HEK293T (cell line): ENCODE measurements around the gene DAD1.

Experiments used
- CTCF ChIA-PET: fragments of 350-600 bp; formaldehyde crosslinking; extraction: SDS; loops from one replicate; lab custom pipeline; 2021; ENCODE audit warnings: antibody characterized with exemption, inconsistent platforms; lab: Yijun Ruan, JAX
- POLR2A ChIA-PET: fragments of 350-600 bp; formaldehyde crosslinking; extraction: SDS; loops from one replicate; lab custom pipeline; 2020; ENCODE audit warnings: antibody characterized with exemption, inconsistent platforms; lab: Yijun Ruan, JAX
- DNase-seq: peaks from one replicate; pipeline ENCODE4 v3.0.0; 2012; ENCODE audit warnings: mixed read lengths; ENCODE audit errors: extremely low spot score
- ARNT ChIP-seq: fragments of 450-650 bp; IDR thresholded peaks from 2 replicates; pipeline ENCODE4 v1.6.1; 2017; ENCODE audit warnings: mild to moderate bottlenecking
- BHLHE40 ChIP-seq: fragments of 450-650 bp; IDR thresholded peaks from 2 replicates; pipeline ENCODE4 v1.6.1; 2016; ENCODE audit warnings: mild to moderate bottlenecking, moderate library complexity, borderline replicate concordance
- CTBP1 ChIP-seq: fragments of 450-650 bp; IDR thresholded peaks from 2 replicates; pipeline ENCODE4 v1.6.1; 2016; ENCODE audit warnings: borderline replicate concordance
- ELF4 ChIP-seq: fragments of 450-650 bp; IDR thresholded peaks from 2 replicates; pipeline ENCODE4 v1.6.1; 2017; ENCODE audit warnings: antibody characterized with exemption
- FOXA1 ChIP-seq: fragments of 450-650 bp; IDR thresholded peaks from 2 replicates; pipeline ENCODE4 v1.6.1; 2016; ENCODE audit warnings: mild to moderate bottlenecking
- FOXK2 ChIP-seq: fragments of 450-650 bp; IDR thresholded peaks from 2 replicates; pipeline ENCODE4 v1.6.1; 2016; ENCODE audit warnings: mild to moderate bottlenecking
- FOXM1 ChIP-seq: fragments of 450-650 bp; IDR thresholded peaks from 2 replicates; pipeline ENCODE4 v1.6.1; 2017; ENCODE audit warnings: mild to moderate bottlenecking, borderline replicate concordance
- HDGF ChIP-seq: fragments of 450-650 bp; IDR thresholded peaks from 2 replicates; pipeline ENCODE4 v1.6.1; 2017; ENCODE audit warnings: antibody characterized with exemption, borderline replicate concordance
- L3MBTL2 ChIP-seq: fragments of 450-650 bp; conservative IDR thresholded peaks from 2 replicates; pipeline ENCODE4 v1.6.1; 2016; ENCODE audit warnings: mild to moderate bottlenecking
- LEF1 ChIP-seq: fragments of 450-650 bp; IDR thresholded peaks from 2 replicates; pipeline ENCODE4 v1.6.1; 2017; ENCODE audit warnings: mild to moderate bottlenecking, borderline replicate concordance
- NFRKB ChIP-seq: fragments of 450-650 bp; IDR thresholded peaks from 2 replicates; pipeline ENCODE4 v1.6.1; 2016; ENCODE audit warnings: mild to moderate bottlenecking, moderate library complexity
- SP1 ChIP-seq: fragments of 450-650 bp; IDR thresholded peaks from 2 replicates; pipeline ENCODE4 v1.6.1; 2017
- SUZ12 ChIP-seq: fragments of 450-650 bp; IDR thresholded peaks from 2 replicates; pipeline ENCODE4 v1.6.1; 2016; ENCODE audit warnings: mild to moderate bottlenecking
- TARDBP ChIP-seq: fragments of 450-650 bp; IDR thresholded peaks from 2 replicates; pipeline ENCODE4 v1.6.1; 2016
- ZNF384 ChIP-seq: fragments of 450-650 bp; IDR thresholded peaks from 2 replicates; pipeline ENCODE4 v1.6.1; 2016
- TF ChIP-seq, protein P1 (sequence below): fragments of 450-650 bp; IDR thresholded peaks from 2 replicates; pipeline ENCODE4 v1.6.1; 2016

DAD1 gene

DNA sequence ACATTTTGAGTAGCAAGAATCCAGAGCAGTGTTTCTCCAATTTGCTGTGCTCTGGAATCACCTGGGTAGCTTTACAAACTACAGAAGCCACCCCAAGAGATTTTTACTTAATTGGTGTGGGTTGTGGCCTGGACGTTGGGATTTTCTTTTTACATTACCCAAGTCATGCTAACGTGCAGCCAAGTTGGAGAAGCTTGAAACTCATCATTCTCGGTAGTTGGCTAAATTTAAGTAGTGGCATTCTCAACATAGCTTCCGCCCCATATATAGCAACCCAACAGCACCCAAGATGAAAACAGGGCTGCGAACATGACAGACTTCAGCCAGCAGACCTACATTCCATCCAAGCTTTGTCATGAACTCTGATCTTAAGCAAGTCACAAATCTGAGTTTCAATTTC, 25.0 kb downstream of the DAD1 start:
- ChIA-PET POLR2A (no interaction called here), CTCF (interaction anchor here (0.7 to 0.9 kb wide), 2 partner anchors 9 to 265 kb away, joined by 3 to 12 read pairs; no protein-coding TSS in a partner anchor)
- TF ChIP-seq CTBP1 (no peak), TARDBP (no peak), L3MBTL2 (no peak), BHLHE40 (no peak), NFRKB (no peak), HDGF (no peak), FOXM1 (no peak), ELF4 (no peak), SUZ12 (no peak), FOXK2 (no peak), ARNT (no peak), FOXA1 (no peak), ZNF384 (no peak), LEF1 (no peak), SP1 (no peak)
- TF ChIP-seq, protein P1, sequence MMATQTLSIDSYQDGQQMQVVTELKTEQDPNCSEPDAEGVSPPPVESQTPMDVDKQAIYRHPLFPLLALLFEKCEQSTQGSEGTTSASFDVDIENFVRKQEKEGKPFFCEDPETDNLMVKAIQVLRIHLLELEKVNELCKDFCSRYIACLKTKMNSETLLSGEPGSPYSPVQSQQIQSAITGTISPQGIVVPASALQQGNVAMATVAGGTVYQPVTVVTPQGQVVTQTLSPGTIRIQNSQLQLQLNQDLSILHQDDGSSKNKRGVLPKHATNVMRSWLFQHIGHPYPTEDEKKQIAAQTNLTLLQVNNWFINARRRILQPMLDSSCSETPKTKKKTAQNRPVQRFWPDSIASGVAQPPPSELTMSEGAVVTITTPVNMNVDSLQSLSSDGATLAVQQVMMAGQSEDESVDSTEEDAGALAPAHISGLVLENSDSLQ, result no peak
- DNase-seq, result no peak

GRCh38 chr14:22561661-22562579, 27.1 kb downstream of the DAD1 start:
- no peak for DNase-seq
- no peak for TF ChIP-seq HDGF
- no peak for TF ChIP-seq SP1
- TF ChIP-seq NFRKB, result no peak
- TF ChIP-seq ARNT, result no peak
- TF ChIP-seq ELF4, result no peak
- no peak for TF ChIP-seq ZNF384
- no peak for TF ChIP-seq L3MBTL2
- TF ChIP-seq SUZ12, result no peak
- no peak for TF ChIP-seq LEF1
- TF ChIP-seq FOXA1, result no peak
- TF ChIP-seq CTBP1, result no peak
- no peak for TF ChIP-seq TARDBP
- no peak for TF ChIP-seq BHLHE40
- no peak for TF ChIP-seq FOXM1
- TF ChIP-seq, protein P1, result no peak
- TF ChIP-seq FOXK2, result no peak
- ChIA-PET CTCF (interaction anchor here (0.7 to 2.9 kb wide), 2 partner anchors 8 to 138 kb away, joined by 4 to 22 read pairs; no protein-coding TSS in a partner anchor), POLR2A (no interaction called here)

GRCh38 chr14:22561366-22561660, 27.7 kb downstream of the DAD1 start:
- TF ChIP-seq FOXM1 (no peak), NFRKB (no peak), FOXK2 (no peak), ARNT (no peak), HDGF (no peak), LEF1 (no peak), BHLHE40 (no peak), TARDBP (no peak), L3MBTL2 (no peak), FOXA1 (no peak), ZNF384 (no peak), SP1 (no peak), CTBP1 (no peak), ELF4 (no peak), SUZ12 (no peak)
- TF ChIP-seq, protein P1, result no peak
- ChIA-PET POLR2A (no interaction called here), CTCF (interaction anchor here (1.2 to 2.9 kb wide), 3 partner anchors 9 to 97 kb away, joined by 4 to 22 read pairs (median 5); no protein-coding TSS in a partner anchor)
- no peak for DNase-seq

DNA sequence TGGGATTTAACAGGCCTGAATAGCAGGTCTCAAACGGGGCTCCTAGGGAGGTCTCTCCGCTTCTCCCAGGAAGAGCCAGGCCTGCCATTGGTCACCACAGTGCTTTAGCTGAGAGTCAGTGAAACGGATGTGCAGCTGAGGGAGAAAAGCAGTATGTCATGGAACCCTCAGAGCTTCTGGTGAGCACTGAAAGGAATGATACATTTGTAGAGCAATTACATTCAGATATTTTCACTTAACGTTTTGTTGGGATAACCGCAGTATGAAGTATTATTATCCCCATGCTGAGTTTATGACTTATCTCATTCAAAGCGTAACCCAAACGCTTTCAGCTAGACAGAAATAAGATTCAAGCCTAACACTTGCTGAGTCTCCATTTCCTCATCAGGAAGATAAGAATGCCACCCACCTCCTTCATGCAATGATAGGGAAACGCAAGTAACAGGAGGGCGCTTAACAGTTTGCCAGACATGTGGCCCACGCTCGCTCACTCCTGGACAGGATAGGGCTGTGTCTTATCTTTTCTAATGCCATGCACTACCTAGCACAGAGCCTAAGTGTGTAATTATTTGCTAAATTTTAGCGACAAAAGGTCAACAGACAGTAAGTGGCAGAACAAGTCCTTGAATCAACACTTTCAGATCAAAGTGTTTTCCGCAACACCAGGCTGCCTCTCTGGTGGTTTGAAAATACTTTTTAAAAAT, 28.2 kb downstream of the DAD1 start:
- ChIA-PET POLR2A (interaction anchor here (1.1 kb wide), 1 partner anchor 29 kb away, joined by 5 read pairs; no protein-coding TSS in a partner anchor), CTCF (interaction anchor here (1.2 to 2.9 kb wide), 4 partner anchors 10 to 97 kb away, joined by 4 to 22 read pairs (median 7); no protein-coding TSS in a partner anchor)
- DNase-seq, result no peak
- TF ChIP-seq, protein P1, result no peak
- TF ChIP-seq HDGF (no peak), FOXK2 (no peak), FOXA1 (no peak), L3MBTL2 (no peak), NFRKB (no peak), LEF1 (no peak), FOXM1 (no peak), ARNT (no peak), TARDBP (no peak), SP1 (no peak), CTBP1 (no peak), ZNF384 (no peak), SUZ12 (no peak), ELF4 (no peak), BHLHE40 (no peak)
